ENCODE data around the gene CEP57.

Gene CEP57

GRCh38 chr11:95790123-95790932 lies at the start of gene CEP57:
Gene CEP57 (plus strand): TSS chr11:95790498. CDS start chr11:95790699, 201 bp downstream.
- peak; percentile 91 to 96 (median 93) for DNase-seq (ENCODE audit: low read depth in 2 of 3, low spot score in 1 of 3)

- no peak for DNase-seq (ENCODE audit: low read depth in 2 of 3, low spot score in 1 of 3)
Observed at GRCh38 chr11:95750101-95750500, 40.2 kb upstream of the CEP57 start.

DNA sequence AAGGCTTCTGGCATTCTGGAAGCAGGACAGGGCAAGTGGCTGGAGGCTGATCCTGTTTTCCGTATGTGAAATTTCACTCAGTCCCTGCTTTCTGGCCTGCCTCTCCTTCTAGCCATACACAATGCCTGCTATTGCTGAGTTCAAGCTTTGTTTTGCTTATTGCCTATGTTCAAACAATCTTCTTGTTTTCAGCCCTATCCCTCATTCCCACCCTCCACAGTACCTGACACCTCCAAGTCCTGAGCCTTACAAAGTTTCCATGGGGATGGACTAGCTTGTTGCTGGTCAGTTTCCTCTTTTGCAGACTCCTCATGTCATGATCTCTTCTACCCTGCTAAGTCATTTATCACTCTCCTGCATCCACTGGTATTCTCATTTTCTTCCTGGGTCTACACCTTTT lies 38.8 kb upstream of the CEP57 start:
- DNase-seq (ENCODE audit: low read depth in 2 of 3, low spot score in 1 of 3) = no peak

DNA sequence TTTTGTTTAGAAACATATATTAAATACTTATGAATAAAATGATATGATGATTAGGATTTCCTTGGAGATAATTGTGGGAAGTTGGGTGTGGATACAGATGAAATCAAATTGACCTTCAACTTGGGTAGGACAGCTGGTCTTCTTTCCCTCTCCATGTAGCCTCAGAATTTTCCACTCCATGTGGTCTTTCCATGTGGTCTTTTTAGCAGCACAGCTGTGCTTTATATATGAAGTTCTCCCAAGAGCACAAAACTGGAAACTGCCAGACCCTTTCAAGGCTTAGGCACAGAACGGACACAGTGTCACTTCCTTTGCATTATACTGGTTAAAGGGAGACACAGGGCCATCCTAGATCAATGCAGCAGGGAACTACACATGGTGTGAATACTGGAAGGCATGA lies 29.4 kb upstream of the CEP57 start:
- DNase-seq (ENCODE audit: low read depth in 2 of 3, low spot score in 1 of 3) = no peak

DNA sequence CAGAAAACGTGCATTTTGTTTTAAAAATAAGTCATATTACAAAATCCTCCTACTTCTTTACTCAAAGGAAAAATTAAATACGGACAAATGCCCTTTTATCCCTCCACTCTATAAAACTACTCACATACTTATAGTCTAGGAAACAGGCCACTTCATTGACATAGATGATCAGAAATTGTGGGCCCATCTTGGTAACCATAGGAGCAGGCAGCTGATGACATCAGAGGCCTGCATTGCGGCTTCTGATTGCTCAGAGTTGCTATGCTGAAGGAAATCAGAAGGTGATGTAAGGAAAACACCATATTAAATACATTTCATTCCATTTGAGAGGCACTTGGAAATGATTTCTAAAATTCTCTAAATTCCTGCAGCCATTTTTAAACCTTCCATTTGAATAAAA lies 27.8 kb upstream of the CEP57 start:
- no peak for DNase-seq (ENCODE audit: low read depth in 2 of 3, low spot score in 1 of 3)

DNA sequence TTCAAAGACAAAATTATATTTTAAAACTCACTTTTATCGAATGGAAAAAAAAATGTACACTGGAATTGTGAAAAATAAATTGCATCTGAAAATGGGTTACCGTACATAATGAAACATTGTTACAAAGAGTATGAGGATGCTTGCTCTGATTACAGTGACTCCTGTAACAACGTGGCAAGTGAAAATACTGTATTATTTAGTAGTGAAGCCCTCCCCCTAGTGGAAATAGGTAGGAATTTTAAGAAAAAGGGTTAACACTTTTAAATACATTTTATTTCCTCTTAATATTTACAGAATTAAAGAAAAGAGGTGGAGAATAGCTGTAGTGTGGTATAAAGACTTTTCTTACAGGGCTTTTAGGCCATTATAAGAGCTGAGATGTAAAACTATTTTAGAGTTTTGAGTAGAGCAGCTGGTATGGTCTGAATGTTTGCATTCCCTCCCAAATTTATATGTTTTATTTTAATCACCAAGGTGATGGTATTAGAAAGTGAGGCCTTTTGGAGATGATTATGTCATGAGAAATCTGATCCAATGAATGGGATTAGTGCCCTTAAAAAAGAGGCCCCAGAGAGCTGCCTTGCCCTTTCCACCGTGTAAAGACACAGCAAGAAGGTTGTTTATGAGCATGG lies 25.9 kb upstream of the CEP57 start:
- DNase-seq (ENCODE audit: low read depth in 2 of 3, low spot score in 1 of 3) = peak in 1 of 3 donors; percentile 14

DNA sequence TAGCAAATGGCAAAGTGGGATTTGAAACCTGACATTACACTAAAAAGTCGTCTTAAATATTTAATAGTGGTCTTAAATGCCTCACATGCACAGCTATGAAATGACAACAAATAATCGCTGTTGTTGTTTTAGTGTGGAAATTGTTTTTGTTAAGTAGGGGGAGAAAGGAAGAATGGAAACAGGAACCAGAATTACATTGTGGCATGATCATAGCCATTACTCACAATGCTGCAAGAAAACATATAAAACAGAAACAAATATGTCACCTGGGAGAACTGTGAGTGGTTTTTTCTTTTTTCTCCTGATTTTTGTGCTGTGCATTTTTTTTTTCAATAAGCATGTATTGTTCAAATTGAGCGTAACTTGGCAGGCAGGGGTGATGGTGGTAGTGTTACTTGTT lies 23.6 kb upstream of the CEP57 start:
- DNase-seq (ENCODE audit: low read depth in 2 of 3, low spot score in 1 of 3) = no peak

DNA sequence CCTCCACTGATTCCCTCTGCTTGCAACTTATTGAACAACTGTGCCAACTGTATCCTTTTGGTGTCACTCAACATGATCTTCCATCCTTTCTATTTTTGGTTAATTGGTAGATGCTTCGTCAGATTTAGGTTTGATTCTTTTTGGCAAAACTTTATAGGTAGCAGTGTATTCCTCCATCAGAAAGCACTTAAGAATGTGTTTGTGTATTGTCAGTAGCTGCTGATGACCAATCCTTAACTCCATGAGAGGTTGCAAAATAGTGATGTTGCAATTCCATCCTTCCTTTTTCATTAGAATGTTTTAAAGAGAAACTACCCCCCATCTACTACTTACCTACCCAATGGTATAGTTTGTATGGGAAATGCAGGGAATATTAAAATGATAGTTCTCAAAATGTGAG lies 22.8 kb upstream of the CEP57 start:
- DNase-seq (ENCODE audit: low read depth in 2 of 3, low spot score in 1 of 3) = no peak

DNA sequence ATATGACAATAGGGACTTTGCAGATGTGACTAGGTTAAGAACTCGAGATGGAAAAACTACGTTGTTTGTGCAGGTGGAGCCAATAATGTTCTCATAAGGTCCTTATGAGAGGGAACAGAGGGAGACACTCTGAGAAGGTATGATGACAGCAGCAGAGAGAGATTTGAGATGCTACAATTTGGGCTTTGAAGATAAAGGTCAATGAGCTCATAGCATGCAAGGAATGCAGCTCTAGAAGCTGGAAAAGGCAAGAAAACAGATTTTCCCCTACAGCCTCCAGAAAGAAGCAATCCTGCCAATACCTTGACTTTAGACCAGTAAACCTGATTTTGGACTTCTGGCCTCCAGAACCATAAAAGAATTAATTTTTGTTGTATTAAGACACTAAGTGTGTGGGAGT lies 21.8 kb upstream of the CEP57 start:
- no peak for DNase-seq (ENCODE audit: low read depth in 2 of 3, low spot score in 1 of 3)

DNA sequence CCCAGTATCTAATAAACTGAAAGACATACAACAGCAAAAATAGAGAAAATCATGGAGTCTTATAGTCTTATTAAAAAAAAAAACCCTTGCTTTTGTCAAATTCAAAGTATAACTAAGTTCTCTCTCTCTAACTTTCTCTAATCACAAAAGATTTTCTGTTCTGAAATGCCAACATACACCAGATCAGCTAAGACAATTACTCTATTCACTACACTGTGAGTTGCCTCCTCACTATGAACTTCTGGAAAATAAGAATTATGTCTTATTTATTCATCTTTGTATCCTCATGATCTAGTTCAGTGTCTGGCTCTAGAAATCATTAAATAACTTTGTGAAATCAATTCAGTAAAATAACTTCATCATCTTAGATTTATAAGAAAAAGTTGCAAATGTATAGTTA lies 13.4 kb upstream of the CEP57 start:
- DNase-seq (ENCODE audit: low read depth in 2 of 3, low spot score in 1 of 3) = no peak

GRCh38 chr11:95778699-95779098 lies 11.6 kb upstream of the CEP57 start:
- DNase-seq (ENCODE audit: low read depth in 2 of 3, low spot score in 1 of 3) = no peak

- no peak for DNase-seq (ENCODE audit: low read depth in 2 of 3, low spot score in 1 of 3)
Observed at GRCh38 chr11:95780544-95780943, 9.8 kb upstream of the CEP57 start.

GRCh38 chr11:95788921-95789505 lies 1.3 kb upstream of the CEP57 start:
- DNase-seq (ENCODE audit: low read depth in 2 of 3, low spot score in 1 of 3) = peak in 2 of 3 donors; percentile 8 to 9

DNA sequence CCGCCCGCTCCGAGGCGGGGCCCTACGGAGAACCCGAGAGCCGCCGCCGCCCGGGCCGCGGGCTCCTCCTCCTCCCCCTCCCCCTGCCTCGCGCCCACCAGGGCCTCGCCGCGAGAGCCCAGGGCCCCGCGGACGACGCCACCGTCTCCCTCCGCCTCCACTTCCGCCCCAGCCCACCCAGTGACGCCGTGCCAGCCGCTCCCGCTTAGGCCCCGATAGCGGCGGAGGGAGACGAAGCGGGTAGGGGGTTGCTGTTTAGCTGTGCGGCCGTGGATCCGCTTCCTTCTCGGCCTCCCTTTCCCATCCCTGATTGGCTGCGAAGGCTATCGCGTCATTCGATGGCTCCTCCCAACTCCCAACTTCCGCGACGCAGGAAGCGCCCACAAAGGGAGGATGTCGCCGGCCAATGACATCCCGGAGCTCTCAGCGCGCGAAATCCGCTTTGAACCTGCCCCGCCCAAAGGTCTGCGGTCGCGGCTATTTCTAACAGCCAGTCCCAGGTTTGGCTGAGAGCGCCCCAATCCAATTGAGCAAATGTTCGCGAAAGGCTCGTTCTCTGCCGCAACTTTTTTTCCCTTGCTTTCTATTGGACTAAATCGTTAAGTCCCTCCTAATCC lies 684 bp upstream of the CEP57 start, which contains the start of gene FAM76B:
Gene FAM76B, minus strand, starts transcription at position 277 of the 617 bp plus-strand sequence. CDS start 304 bp downstream, outside the sequence.
- peak; percentile 92 to 94 (median 93) for DNase-seq (ENCODE audit: low read depth in 2 of 3, low spot score in 1 of 3)

DNA sequence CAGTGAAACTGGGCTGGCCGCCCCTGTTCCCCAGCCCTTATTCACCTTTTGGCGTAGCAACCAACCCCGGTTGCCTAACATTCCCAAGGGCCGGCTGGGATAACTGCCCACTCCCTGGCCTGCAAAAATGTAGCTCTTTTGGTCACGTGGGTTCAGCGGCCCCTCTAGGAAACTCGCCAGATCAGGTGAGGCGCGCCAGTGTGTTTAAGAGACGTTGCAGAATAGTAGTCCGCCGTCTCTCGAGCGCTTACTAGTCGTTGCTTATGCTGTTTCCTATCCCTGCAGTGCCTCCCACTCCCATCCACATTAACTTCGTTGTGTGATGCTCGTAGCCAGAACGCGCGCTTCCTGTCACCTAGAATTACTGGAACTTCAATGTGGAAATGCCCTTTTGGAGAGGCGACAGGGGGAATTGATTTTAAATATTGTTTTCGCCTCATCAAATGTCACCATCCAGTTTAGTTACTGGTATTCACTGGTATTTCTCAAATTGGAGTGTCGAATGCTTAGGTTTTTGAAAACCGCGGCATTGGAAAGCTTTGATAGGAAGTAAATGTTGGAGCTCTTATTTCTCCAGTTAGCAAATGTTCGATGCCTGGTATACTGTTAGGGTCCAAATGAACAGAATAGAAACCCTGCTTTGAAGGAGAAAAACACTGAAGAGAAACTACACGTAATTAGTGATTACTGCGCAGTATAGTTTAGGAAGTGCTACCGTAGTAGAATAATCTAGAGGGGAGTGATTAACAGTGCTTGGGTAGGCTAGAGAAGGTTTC lies 823 bp downstream of the CEP57 start:
- peak; percentile 41 to 48 (median 47) for DNase-seq (ENCODE audit: low read depth in 2 of 3, low spot score in 1 of 3)

DNA sequence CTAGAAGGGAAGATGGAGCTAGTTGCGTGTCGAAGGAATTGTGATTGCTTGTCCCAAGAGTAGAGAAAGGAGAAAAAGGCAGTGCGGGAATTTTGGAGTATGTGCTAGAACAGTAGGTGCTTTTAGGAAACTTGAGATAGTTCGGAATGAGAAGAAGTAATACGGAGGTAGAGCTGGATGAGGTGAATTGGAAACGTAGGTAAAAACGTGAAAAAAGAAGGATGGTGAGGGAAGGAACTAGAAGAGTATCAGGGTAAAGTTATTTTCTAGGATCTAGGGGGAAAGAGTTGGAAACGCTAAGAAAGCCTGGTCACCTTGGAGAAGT lies 1.4 kb downstream of the CEP57 start:
- DNase-seq (ENCODE audit: low read depth in 2 of 3, low spot score in 1 of 3) = no peak

DNA sequence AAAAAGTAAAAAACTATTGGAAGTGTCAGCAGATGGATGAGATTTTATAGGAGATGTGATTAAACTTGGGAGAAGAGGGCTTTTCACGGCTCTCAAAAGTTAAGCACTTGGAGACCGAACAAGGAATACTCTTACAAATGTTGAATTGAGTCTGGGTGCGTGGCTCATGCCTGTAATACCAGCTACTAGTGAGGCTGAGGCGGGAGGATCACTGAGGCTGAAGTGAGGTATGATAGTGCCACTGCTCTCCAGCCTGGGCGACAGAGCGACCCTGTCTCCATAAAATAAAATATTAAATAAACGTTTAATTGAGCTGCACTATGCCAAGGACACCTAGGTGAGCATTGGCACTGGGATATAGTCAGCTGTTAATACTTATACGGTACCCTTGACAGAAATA lies 1.9 kb downstream of the CEP57 start:
- no peak for DNase-seq (ENCODE audit: low read depth in 2 of 3, low spot score in 1 of 3)

- DNase-seq (ENCODE audit: low read depth in 2 of 3, low spot score in 1 of 3) = no peak
Observed at GRCh38 chr11:95792700-95793099, 2.4 kb downstream of the CEP57 start.

GRCh38 chr11:95793116-95793515 lies 2.8 kb downstream of the CEP57 start:
- DNase-seq (ENCODE audit: low read depth in 2 of 3, low spot score in 1 of 3) = no peak

DNA sequence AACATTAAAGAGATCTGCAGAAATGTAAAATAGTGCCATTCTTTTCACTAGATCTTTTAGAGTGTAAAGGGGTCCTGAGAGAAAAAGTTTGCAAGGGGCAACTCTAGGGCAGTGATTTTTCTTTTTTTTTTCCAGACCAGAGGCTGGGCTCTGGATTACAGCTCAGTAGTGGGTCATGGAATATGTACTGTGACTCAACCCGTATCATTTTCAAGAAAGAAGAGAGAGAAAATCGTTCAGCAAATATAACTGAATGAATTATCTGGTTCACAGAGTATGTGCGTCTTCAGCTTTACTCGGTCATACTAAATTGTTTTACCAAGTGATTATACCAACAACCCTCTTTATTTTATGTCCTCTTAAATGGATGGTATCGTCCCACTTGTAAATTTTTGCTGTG lies 3.8 kb downstream of the CEP57 start:
- no peak for DNase-seq (ENCODE audit: low read depth in 2 of 3, low spot score in 1 of 3)

DNA sequence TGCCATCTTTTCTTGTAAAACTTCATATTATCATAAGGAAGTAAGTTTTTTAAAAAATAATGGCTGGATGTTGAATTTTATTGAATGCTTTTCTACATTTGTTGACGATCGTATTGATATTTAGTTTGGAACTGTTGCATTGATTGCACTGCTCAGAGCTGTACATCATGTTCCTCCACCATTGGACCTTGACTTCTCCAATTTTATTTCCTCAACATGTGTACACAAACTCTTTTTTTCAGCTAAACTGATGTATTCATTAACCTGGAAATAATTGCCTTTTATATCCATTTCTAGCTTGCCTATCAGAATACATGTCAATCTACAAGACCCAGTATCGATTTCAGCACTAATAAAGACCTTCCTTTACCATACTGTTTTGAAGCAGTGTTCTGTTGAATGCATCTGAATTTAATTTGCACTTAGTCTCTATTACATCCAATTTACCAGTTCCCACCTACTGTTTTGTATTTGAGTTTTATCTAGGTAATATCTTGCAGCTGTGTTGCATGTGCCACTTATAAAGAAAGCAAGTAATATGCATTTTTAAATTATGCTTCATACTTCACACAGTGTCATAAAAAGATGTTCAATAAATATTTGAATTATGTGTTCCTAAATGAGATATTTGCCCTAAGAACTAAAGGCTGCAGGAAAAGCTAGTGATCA lies 5.5 kb downstream of the CEP57 start:
- no peak for DNase-seq (ENCODE audit: low read depth in 2 of 3, low spot score in 1 of 3)
